EL (cell line): ENCODE results near the gene SCAND1.
A peak's percentile ranks its signal among the peaks of the same experiment; 100 is the strongest.
"Not testable (repeated sequence)": the region's sequence is repeated elsewhere in the genome, so short reads cannot be mapped to it uniquely, and the experiment has no call there.

Experiments used
- DNase-seq: peaks from one replicate; pipeline ENCODE4 v3.0.0-alpha.2; 2016

The SCAND1 gene

DNA sequence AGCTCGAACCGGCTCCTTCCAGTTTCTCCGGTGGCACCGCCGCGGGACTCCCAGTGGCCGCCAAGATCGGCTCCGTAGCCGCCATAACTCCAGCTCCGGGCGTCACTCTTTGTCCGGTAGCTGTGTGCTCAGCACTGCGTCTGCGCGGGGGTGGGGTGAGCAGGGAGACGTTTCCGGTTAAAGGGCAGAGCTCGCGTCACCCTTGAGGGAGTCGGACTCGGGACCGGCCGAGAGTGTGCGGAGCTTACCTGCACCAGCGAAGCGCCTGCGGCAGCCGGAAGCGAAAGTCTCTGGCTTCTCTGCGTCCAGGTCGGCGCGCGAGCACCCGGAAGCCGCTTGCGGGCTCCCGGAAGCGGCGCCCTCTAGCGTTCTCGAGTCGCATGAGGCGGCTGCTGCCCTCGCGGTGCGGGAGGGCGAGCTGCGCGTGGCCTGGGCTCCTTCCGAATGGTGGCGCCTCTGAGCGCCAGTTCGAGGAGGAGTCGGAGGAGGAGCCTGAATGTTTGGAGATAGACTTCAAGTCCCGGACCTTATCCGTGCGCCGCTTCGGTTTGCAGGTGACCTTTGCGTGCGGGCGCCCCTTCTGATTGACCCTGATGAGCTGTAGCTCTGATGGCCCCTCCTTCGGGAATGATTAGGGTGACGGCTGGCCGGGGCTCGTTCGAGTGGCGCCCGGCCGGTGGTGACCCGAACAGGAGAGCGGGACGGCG lies at the start of gene SCAND1:
Gene SCAND1 (minus strand): TSS at position 303 of the 707 bp plus-strand sequence. CDS start 218 bp downstream, at position 85.
- DNase-seq = peak; percentile 98

DNA sequence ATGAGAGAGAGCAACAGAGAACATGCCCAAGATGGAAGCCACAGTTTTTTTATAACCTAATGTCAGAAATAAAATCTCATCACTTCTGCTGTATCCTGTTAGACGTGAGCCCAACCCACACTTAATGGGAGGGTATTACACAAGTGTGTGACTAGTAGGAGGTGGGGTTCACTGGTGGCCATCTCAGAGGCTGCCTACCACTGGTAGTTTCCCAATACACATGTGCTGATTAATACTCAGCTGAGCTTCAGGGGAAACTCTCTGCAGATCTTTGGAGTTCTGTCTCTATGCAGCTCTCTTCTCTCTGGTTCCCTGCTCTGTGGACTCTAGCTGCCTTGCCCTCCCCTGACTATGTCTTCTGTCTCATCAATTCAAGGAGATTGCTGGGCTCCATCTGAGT lies 49.7 kb upstream of the SCAND1 start:
- DNase-seq = no peak

- DNase-seq = no peak
Measured at GRCh38 chr20:36002855-36003254, 48.6 kb upstream of the SCAND1 start.

- not testable (repeated sequence) for DNase-seq
Measured at GRCh38 chr20:36001331-36001730, 47.0 kb upstream of the SCAND1 start.

DNA sequence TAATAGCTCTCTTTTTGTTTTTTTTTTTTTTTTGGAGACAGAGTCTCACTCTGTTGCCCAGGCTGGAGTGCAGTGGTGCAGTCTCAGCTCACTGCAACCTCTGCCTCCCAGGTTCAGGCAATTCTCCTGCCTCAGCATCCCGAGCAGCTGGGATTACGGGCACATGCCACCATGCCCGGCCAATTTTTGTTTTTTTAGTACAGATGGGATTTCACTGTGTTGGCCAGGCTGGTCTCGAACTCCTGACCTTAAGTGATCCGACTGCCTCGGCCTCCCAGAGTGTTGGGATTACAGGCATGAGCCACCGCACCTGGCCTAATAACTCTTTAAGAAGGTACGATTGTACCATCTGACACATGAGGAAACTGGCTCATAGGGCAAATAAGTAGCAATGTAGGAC lies 42.2 kb upstream of the SCAND1 start:
- DNase-seq = not testable (repeated sequence)

DNA sequence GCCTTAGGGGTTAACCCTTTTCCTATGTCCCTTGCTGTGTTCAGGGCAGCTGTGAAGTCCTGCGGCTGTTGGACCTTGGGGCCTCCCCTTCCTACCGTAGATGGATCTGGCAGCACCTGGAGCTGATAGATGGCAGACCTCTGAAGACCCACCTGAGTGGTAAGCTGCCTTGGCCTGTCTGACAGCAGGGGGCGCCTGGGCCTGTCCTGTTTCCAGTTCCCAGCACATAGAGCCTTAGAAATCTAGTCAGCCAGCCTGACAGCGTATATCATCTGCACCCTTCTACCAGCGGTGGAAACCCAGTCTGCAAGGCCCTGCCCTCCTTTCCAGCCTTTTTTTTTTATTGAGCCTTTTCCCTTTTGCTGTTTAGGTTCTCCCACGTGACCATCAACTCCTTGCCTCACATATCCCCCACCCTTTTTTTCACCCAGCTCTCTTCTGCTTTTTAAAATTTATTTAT lies 40.7 kb upstream of the SCAND1 start:
- peak; percentile 77 for DNase-seq

- DNase-seq = peak; percentile 73
Measured at GRCh38 chr20:35992713-35993335, 38.5 kb upstream of the SCAND1 start.

DNA sequence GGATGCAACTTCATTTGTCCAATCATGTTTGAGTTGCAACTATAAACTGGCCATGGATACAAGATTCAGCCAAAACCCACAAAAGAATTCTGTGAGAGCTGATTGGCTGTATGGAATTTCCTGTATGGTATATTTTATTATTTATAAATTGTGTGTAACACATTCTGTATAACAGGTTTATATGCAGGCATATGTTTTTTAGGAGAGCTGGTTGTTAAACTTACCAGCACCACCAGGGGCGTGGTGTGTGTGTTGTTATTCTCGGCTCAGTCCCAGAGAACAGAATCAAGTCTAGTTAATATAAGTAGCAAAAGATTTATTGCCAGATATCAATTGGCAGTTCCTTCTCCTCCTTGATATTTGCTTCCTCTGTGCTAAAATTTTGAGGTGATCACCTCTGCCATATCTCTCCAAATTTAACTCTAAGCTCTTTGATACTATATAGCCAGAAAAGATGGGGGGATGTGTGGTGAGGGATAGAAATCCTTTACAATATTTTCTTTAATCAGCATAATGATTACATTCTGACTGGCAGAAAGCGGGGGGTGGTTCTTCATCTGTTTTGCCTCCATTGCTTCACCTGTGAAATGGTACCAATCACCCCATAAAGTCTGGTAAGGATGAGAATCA lies 37.0 kb upstream of the SCAND1 start:
- peak; percentile 34 for DNase-seq

- peak; percentile 36 for DNase-seq
Measured at GRCh38 chr20:35988910-35989463, 34.7 kb upstream of the SCAND1 start.

DNA sequence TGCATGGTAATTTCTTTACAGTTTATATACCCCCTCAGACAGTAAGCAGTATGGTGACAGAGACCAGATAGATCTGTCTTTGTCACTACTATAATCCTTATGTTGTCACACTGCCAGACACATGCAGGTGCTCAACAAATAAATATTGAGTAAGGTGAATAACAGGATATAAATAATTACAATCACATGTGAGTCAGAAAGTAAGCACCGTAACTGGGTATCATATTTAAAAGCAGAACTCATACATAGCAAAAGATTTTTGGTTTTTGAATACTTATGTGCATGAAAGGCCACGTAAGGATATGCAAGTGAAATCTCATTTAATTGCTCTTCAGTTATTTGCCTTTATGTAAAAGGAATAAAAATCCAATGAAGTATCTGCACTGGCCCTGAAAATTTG lies 31.5 kb upstream of the SCAND1 start:
- DNase-seq = no peak

DNA sequence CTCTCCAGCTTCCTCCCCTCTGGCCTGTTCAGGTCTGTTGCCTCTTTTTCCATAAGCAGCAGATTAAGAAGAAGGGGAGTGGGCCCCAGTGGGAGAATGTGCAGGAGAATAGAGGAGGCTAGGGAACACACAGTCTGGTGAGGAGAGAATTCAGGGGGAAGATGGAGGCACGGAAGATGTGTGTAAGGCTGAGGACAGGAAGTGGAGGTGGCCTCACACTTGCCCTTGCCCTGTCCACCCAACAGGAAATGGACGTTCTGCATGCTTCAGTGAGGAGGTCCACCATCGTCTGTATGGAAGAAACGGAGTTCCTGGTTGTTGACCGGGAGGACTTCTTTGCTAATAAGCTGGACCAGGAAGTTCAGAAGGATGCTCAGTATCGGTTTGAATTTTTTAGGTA lies 30.1 kb upstream of the SCAND1 start:
- DNase-seq = no peak

DNA sequence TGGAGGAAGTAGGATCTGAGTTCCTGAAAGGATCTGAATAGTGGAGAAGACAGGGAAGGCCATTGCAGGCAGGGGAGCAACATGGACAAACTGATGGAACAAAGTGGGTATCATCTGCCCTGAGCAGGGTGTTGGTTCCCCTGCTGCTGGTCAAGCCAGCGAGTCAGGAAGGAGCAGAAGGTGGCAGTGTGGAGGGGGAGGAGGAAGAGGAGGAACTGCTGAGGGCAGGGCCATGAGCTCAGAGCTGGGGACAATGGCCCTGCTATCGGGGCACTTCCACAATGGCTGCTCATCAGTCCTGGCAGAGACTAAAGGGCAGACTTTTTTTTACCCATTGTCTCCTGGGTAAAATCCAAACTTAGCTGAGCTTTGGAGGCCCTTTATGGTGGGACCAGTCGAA lies 27.7 kb upstream of the SCAND1 start:
- no peak for DNase-seq

GRCh38 chr20:35979544-35979943 lies 25.2 kb upstream of the SCAND1 start:
- no peak for DNase-seq

- no peak for DNase-seq
Measured at GRCh38 chr20:35978041-35978513, 23.8 kb upstream of the SCAND1 start.

GRCh38 chr20:35975576-35976373 lies 21.5 kb upstream of the SCAND1 start:
- DNase-seq = no peak

- DNase-seq = no peak
Measured at GRCh38 chr20:35974256-35974655, 20.0 kb upstream of the SCAND1 start.

GRCh38 chr20:35972462-35972861 lies 18.2 kb upstream of the SCAND1 start:
- no peak for DNase-seq

- no peak for DNase-seq
Measured at GRCh38 chr20:35971981-35972380, 17.7 kb upstream of the SCAND1 start.

- DNase-seq = peak; percentile 28
Measured at GRCh38 chr20:35968930-35969329, 14.6 kb upstream of the SCAND1 start.

GRCh38 chr20:35967979-35968640 lies 13.8 kb upstream of the SCAND1 start, which contains the start of gene CNBD2:
TSS of gene CNBD2 (plus strand) at chr20:35968590. CDS start at chr20:35968763, 173 bp downstream.
- no peak for DNase-seq

DNA sequence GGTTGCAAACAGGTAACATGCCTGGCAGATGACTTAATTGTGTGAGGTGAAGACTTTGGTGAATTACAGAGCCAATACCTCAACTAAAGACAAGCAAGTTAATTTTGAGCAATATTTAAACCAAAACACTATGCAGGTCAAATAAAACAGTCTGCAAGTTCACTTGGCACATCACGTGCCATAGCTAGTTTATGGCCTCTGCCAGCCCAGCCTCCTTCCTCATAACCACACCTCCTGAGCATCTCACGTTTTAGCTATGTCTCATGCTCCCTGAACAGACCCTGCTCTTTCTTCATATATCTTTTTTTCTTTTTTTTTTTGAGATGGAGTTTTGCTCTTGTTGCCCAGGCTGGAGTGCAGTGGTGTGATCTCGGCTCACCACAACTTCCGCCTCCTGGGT lies 9.6 kb upstream of the SCAND1 start:
- no peak for DNase-seq

- not testable (repeated sequence) for DNase-seq
Measured at GRCh38 chr20:35959291-35959690, 5.0 kb upstream of the SCAND1 start.
